ENCODE data around the gene SESN3.
"Not testable (repeated sequence)": the region's sequence is repeated elsewhere in the genome, so short reads cannot be mapped to it uniquely, and the experiment has no call there.

The SESN3 gene

DNA sequence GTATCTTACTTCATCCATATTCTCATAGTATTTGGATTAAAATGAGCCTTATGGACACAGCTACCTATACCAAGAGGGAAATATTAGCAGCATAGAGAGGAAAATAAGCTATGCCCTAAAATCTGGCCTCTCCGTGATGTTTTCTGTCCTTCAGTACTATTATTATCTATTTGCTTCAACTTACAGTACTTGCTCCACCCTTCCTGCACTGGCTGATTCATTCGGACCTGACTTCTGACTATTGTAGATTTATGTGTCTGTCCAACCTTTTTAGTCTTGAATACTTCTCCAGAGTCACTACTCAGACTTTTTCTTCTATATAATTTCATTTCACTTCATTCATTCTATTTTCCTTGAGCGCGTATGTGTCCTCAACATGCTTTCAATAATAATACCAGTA, 45.1 kb upstream of the SESN3 start:
- DNase-seq = no peak
- Histone ChIP-seq H3K4me2 (ENCODE audit: low read depth, low read length) (no peak overlapping the region), H4K20me1 (ENCODE audit: insufficient read depth, low read length) (no peaks in the 10 kb centered on the region), H3K9me2 (replicated peaks; ENCODE audit: insufficient read depth, low read length) (no peaks in the 10 kb centered on the region), H2AFZ (ENCODE audit: low read length) (no peak overlapping the region), H3K36me3 (replicated peaks; ENCODE audit: insufficient read depth, low read length) (no peaks in the 10 kb centered on the region), H3K27ac (ENCODE audit: low read length) (no peak overlapping the region), H3K4me3 (ENCODE audit: low read length) (no peak overlapping the region), H3F3A (ENCODE audit: insufficient read depth, low read length) (no peaks in the 10 kb centered on the region), H3K9me3 (replicated peaks; ENCODE audit: insufficient read depth, low read length) (no peaks in the 10 kb centered on the region), H3K4me1 (ENCODE audit: low read length) (no peaks in the 10 kb centered on the region), H3K27me3 (replicated peaks; ENCODE audit: insufficient read depth, low read length) (no peaks in the 10 kb centered on the region), H3K79me2 (ENCODE audit: low read length) (no peaks in the 10 kb centered on the region), H3K9ac (ENCODE audit: low read length) (no peak overlapping the region)
- TF ChIP-seq EZH2phosphoT487 (IDR thresholded peaks at IDR 0.05; ENCODE audit: low read length) (no peak), EZH2 (optimal IDR thresholded peaks at IDR 0.05; ENCODE audit: low read depth, low read length) (no peak)
- TF ChIP-seq, protein P1, sequence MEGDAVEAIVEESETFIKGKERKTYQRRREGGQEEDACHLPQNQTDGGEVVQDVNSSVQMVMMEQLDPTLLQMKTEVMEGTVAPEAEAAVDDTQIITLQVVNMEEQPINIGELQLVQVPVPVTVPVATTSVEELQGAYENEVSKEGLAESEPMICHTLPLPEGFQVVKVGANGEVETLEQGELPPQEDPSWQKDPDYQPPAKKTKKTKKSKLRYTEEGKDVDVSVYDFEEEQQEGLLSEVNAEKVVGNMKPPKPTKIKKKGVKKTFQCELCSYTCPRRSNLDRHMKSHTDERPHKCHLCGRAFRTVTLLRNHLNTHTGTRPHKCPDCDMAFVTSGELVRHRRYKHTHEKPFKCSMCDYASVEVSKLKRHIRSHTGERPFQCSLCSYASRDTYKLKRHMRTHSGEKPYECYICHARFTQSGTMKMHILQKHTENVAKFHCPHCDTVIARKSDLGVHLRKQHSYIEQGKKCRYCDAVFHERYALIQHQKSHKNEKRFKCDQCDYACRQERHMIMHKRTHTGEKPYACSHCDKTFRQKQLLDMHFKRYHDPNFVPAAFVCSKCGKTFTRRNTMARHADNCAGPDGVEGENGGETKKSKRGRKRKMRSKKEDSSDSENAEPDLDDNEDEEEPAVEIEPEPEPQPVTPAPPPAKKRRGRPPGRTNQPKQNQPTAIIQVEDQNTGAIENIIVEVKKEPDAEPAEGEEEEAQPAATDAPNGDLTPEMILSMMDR (IDR thresholded peaks at IDR 0.05; ENCODE audit: low read length) = no peak

DNA sequence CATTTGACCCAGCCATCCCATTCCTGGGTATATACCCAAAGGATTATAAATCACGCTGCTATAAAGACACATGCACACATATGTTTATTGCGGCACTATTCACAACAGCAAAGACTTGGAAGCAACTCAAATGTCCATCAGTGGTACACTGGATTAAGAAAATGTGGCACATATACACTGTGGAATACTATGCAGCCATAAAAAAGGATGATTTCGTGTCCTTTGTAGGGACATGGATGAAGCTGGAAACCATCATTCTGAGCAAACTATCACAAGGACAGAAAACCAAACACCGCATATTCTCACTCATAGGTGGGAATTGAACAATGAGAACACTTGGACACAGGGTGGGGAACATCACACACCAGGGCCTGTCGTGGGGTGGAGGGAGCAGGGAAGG, 42.6 kb upstream of the SESN3 start:
- not testable (repeated sequence) for H3K27ac ChIP-seq (ENCODE audit: low read length); H3K9me2 ChIP-seq (replicated peaks; ENCODE audit: insufficient read depth, low read length); H3K79me2 ChIP-seq (ENCODE audit: low read length); H2AFZ ChIP-seq (ENCODE audit: low read length); H3F3A ChIP-seq (ENCODE audit: insufficient read depth, low read length); H3K27me3 ChIP-seq (replicated peaks; ENCODE audit: insufficient read depth, low read length); H3K36me3 ChIP-seq (replicated peaks; ENCODE audit: insufficient read depth, low read length); H3K9ac ChIP-seq (ENCODE audit: low read length); DNase-seq; H3K4me1 ChIP-seq (ENCODE audit: low read length); H3K9me3 ChIP-seq (replicated peaks; ENCODE audit: insufficient read depth, low read length); H3K4me2 ChIP-seq (ENCODE audit: low read depth, low read length); H3K4me3 ChIP-seq (ENCODE audit: low read length); H4K20me1 ChIP-seq (ENCODE audit: insufficient read depth, low read length)

DNA sequence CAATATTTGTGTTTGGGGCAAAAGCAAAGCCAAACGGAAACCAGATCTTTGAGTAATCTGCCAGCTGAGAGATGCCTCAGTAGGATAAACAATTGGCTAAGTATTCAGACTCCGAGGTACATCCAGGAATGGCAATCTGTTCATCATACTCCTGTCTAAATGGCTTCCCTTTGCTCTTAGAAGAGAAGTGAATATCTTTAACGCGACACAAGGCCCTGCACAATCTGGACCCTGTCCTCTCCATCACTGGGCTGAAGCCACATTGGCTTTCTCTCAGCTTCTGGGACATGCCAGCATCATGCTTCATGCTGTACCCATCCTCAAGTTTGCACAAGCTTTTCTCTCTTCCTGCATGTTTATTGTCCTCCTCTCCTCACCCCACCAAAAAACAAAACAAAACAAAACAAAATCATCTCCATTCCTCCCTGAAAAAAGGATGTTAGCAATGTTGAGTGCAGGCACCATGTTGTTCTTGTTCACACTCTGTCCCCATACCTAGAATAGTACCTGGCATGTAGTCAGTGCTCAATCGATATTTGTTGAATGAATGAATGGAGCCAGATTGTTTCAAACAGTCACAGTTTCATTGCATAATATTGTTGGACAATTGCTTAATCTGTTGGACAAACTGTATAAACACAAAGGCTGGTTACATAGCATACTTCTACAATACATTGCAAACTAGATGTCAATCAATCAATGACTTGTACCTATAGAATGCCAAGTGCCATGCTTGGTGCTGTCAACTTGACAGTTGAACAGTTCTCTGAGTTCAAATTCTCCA, 38.2 kb upstream of the SESN3 start:
- DNase-seq = no peak
- H3K27me3 ChIP-seq (replicated peaks; ENCODE audit: insufficient read depth, low read length) = no peaks in the 10 kb centered on the region
- no peak overlapping the region for H3K4me3 ChIP-seq (ENCODE audit: low read length)
- no peak overlapping the region for H3K9ac ChIP-seq (ENCODE audit: low read length)
- no peak overlapping the region for H2AFZ ChIP-seq (ENCODE audit: low read length)
- H3K4me1 ChIP-seq (ENCODE audit: low read length) = no peaks in the 10 kb centered on the region
- H3K9me2 ChIP-seq (replicated peaks; ENCODE audit: insufficient read depth, low read length) = no peaks in the 10 kb centered on the region
- no peak overlapping the region for H3K4me2 ChIP-seq (ENCODE audit: low read depth, low read length)
- no peaks in the 10 kb centered on the region for H3K79me2 ChIP-seq (ENCODE audit: low read length)
- H4K20me1 ChIP-seq (ENCODE audit: insufficient read depth, low read length) = no peaks in the 10 kb centered on the region
- no peaks in the 10 kb centered on the region for H3K9me3 ChIP-seq (replicated peaks; ENCODE audit: insufficient read depth, low read length)
- no peak overlapping the region for H3K27ac ChIP-seq (ENCODE audit: low read length)
- TF ChIP-seq, protein P1 (IDR thresholded peaks at IDR 0.05; ENCODE audit: low read length) = no peak
- TF ChIP-seq EZH2phosphoT487 (IDR thresholded peaks at IDR 0.05; ENCODE audit: low read length) (no peak), EZH2 (optimal IDR thresholded peaks at IDR 0.05; ENCODE audit: low read depth, low read length) (no peak)
- no peaks in the 10 kb centered on the region for H3K36me3 ChIP-seq (replicated peaks; ENCODE audit: insufficient read depth, low read length)
- no peaks in the 10 kb centered on the region for H3F3A ChIP-seq (ENCODE audit: insufficient read depth, low read length)

DNA sequence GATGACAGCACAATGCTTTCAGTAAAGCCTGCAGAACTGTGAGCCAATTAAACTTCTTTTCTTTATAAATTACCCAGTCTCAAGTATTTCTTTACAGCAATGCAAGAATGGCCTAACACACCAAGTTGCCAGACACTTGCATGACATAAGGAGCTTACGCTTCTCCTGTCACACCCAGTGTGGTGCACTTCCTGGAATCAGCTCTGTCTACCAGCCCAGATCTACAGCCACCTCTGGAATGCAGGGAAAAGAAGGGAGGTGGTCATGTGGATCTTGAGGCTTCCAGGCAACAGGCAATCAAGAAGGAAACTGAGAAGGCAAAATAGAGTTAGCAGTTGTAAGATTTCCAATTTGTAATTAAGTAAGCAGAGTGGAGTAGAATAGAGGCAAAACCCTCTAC, 37.4 kb upstream of the SESN3 start:
- TF ChIP-seq, protein P1 (IDR thresholded peaks at IDR 0.05; ENCODE audit: low read length) = no peak
- no peak for TF ChIP-seq EZH2 (optimal IDR thresholded peaks at IDR 0.05; ENCODE audit: low read depth, low read length)
- no peak for TF ChIP-seq EZH2phosphoT487 (IDR thresholded peaks at IDR 0.05; ENCODE audit: low read length)
- H3K79me2 ChIP-seq (ENCODE audit: low read length) = no peaks in the 10 kb centered on the region
- H3F3A ChIP-seq (ENCODE audit: insufficient read depth, low read length) = no peaks in the 10 kb centered on the region
- H3K4me3 ChIP-seq (ENCODE audit: low read length) = no peak overlapping the region
- H3K9ac ChIP-seq (ENCODE audit: low read length) = no peak overlapping the region
- no peaks in the 10 kb centered on the region for H3K36me3 ChIP-seq (replicated peaks; ENCODE audit: insufficient read depth, low read length)
- no peaks in the 10 kb centered on the region for H3K27me3 ChIP-seq (replicated peaks; ENCODE audit: insufficient read depth, low read length)
- no peak overlapping the region for H3K4me2 ChIP-seq (ENCODE audit: low read depth, low read length)
- DNase-seq = no peak
- H4K20me1 ChIP-seq (ENCODE audit: insufficient read depth, low read length) = no peaks in the 10 kb centered on the region
- H3K27ac ChIP-seq (ENCODE audit: low read length) = no peak overlapping the region
- H3K4me1 ChIP-seq (ENCODE audit: low read length) = no peaks in the 10 kb centered on the region
- H3K9me2 ChIP-seq (replicated peaks; ENCODE audit: insufficient read depth, low read length) = no peaks in the 10 kb centered on the region
- H2AFZ ChIP-seq (ENCODE audit: low read length) = no peak overlapping the region
- no peaks in the 10 kb centered on the region for H3K9me3 ChIP-seq (replicated peaks; ENCODE audit: insufficient read depth, low read length)

All from MM.1S (cell line).